Smooth muscle cell of the brain vasculature (primary cell): ENCODE data around the gene HSF2.

Experiments
- DNase-seq: peaks from one replicate; pipeline ENCODE4 v3.0.0-alpha.2; 2012; ENCODE audit warnings: low read depth, low spot score

Gene HSF2

GRCh38 chr6:122400121-122400450, 634 bp downstream of the HSF2 start:
- no peak for DNase-seq

GRCh38 chr6:122400462-122401089, 1.1 kb downstream of the HSF2 start:
- no peak for DNase-seq

- DNase-seq: no peak
Observed at GRCh38 chr6:122401104-122401503, 1.7 kb downstream of the HSF2 start.

- DNase-seq: no peak
Observed at GRCh38 chr6:122404444-122404843, 5.0 kb downstream of the HSF2 start.

- no peak for DNase-seq
Observed at GRCh38 chr6:122405417-122405816, 6.0 kb downstream of the HSF2 start.

GRCh38 chr6:122406187-122406586, 6.7 kb downstream of the HSF2 start:
- no peak for DNase-seq

- DNase-seq: no peak
Observed at GRCh38 chr6:122407712-122408111, 8.3 kb downstream of the HSF2 start.

- DNase-seq: no peak
Observed at GRCh38 chr6:122408240-122408639, 8.8 kb downstream of the HSF2 start.

- no peak for DNase-seq
Observed at GRCh38 chr6:122408702-122409458, 9.4 kb downstream of the HSF2 start.

- no peak for DNase-seq
Observed at GRCh38 chr6:122412001-122412400, 12.5 kb downstream of the HSF2 start.

- no peak for DNase-seq
Observed at GRCh38 chr6:122416825-122417224, 17.4 kb downstream of the HSF2 start.

GRCh38 chr6:122422003-122422402, 22.6 kb downstream of the HSF2 start:
- DNase-seq: no peak

- no peak for DNase-seq
Observed at GRCh38 chr6:122422614-122423267, 23.3 kb downstream of the HSF2 start.

- no peak for DNase-seq
Observed at GRCh38 chr6:122423734-122424133, 24.3 kb downstream of the HSF2 start.

GRCh38 chr6:122426597-122426996, 27.1 kb downstream of the HSF2 start:
- DNase-seq: no peak

GRCh38 chr6:122428781-122429180, 29.3 kb downstream of the HSF2 start:
- no peak for DNase-seq

GRCh38 chr6:122429323-122429722, 29.9 kb downstream of the HSF2 start:
- DNase-seq: no peak

GRCh38 chr6:122431780-122432179, 32.3 kb downstream of the HSF2 start:
- no peak for DNase-seq

GRCh38 chr6:122432816-122433215, 33.4 kb downstream of the HSF2 start:
- DNase-seq: no peak

- no peak for DNase-seq
Observed at GRCh38 chr6:122438975-122439374, 39.5 kb downstream of the HSF2 start.

GRCh38 chr6:122445274-122445673, 45.8 kb downstream of the HSF2 start:
- no peak for DNase-seq

- no peak for DNase-seq
Observed at GRCh38 chr6:122449069-122449468, 49.6 kb downstream of the HSF2 start.

GRCh38 chr6:122452509-122452908, 53.1 kb downstream of the HSF2 start:
- no peak for DNase-seq
